Spleen (tissue), 11 donors: ENCODE data around the gene SACS. TPM values are rescaled to one million over a fixed set of nuclear protein-coding genes. Genes with fewer than 3 reads are reported as not detected.
A peak's percentile ranks its signal among the peaks of the same experiment; 100 is the strongest.
"Not testable (repeated sequence)": the region's sequence is repeated elsewhere in the genome, so short reads cannot be mapped to it uniquely, and the experiment has no call there.

Experiments used
- DNase-seq: peaks from one replicate; pipeline ENCODE4 v3.0.0-alpha.2; 2020
- H3K27ac ChIP-seq, 8 donors: fragments of 200-600 bp; sonication (generic) in 7 of 8; 1 replicate in 4 of 8; 2 replicates in 4 of 8; pipeline versions ENCODE4 v1.5.0 to v1.8.0; 2016 to 2021; ENCODE audit warnings: inconsistent platforms in 4 of 8, mild to moderate bottlenecking in 4 of 8, moderate library complexity in 1 of 8
- H3K27me3 ChIP-seq, 7 donors: fragments of 200-600 bp; sonication (generic) in 6 of 7; replicated peaks in 1 of 7; 1 replicate in 4 of 7; 2 replicates in 3 of 7; pipeline versions ENCODE4 v1.5.0 to v1.8.0; 2016 to 2021; ENCODE audit warnings: inconsistent platforms in 3 of 7, mild to moderate bottlenecking in 1 of 7
- H3K36me3 ChIP-seq, 6 donors: fragments of 200-600 bp; sonication (generic) in 5 of 6; 1 replicate in 4 of 6; 2 replicates in 2 of 6; pipeline versions ENCODE4 v1.5.0 to v1.8.0; 2016 to 2021; ENCODE audit warnings: inconsistent platforms in 2 of 6
- H3K4me1 ChIP-seq, 6 donors: fragments of 200-600 bp; sonication (generic) in 5 of 6; 1 replicate in 3 of 6; 2 replicates in 3 of 6; pipeline versions ENCODE4 v1.5.0 to v1.8.0; 2016 to 2021; ENCODE audit warnings: inconsistent platforms in 3 of 6
- H3K4me3 ChIP-seq, 8 donors: fragments of 200-600 bp; sonication (generic) in 7 of 8; 1 replicate in 4 of 8; 2 replicates in 4 of 8; pipeline versions ENCODE4 v1.5.0 to v1.8.0; 2016 to 2021; ENCODE audit warnings: inconsistent platforms in 4 of 8, mild to moderate bottlenecking in 4 of 8, moderate library complexity in 2 of 8
- H3K9me3 ChIP-seq, 8 donors: fragments of 200-600 bp; sonication (generic) in 7 of 8; 1 replicate in 4 of 8; 2 replicates in 4 of 8; pipeline versions ENCODE4 v1.5.0 to v1.8.0; 2016 to 2021; ENCODE audit warnings: inconsistent platforms in 4 of 8
- CTCF ChIP-seq, 11 experiments: fragments of 200-600 bp in 7 of 11; fragments of 450-650 bp in 4 of 11; sonication (generic) in 4 of 11; IDR thresholded peaks in 8 of 11; conservative IDR thresholded peaks in 3 of 11; 1 replicate in 7 of 11; 2 replicates in 4 of 11; pipeline versions ENCODE4 v1.4.0 to v1.8.0; 2016 to 2021; ENCODE audit warnings: antibody characterized with exemption in 11 of 11, inconsistent platforms in 4 of 11, mild to moderate bottlenecking in 1 of 11
- POLR2A ChIP-seq, 3 donors: fragments of 450-650 bp; IDR thresholded peaks; one replicate each; pipeline ENCODE4 v1.5.1; 2017; ENCODE audit warnings: antibody characterized with exemption in 3 of 3, mild to moderate bottlenecking in 1 of 3
- POLR2AphosphoS5 ChIP-seq, 3 donors: sonication (generic); formaldehyde crosslinking; IDR thresholded peaks; one replicate each; pipeline ENCODE4 v1.5.1; 2017; ENCODE audit warnings: antibody characterized with exemption in 3 of 3
- WGBS, 5 donors: extraction: QIAGEN DNeasy Blood & Tissue Kit in 3 of 5; methylation state at CpG; one replicate each; pipeline versions ENCODE4 v1.1.5 to v1.1.7; 2013 to 2018; 5-methylcytosine and 5-hydroxymethylcytosine counted together
- intact Hi-C: fragments of 100-400 bp; cut with DNase I; formaldehyde crosslinking; loops from one replicate; pipeline ENCODE4 v1.15.0; 2023; ENCODE audit warnings: low total_unique reads
- polyA plus RNA-seq, 3 donors: library from polyadenylated mRNA; stranded (reverse); fragments of 200-250 nt; gene quantifications; one replicate each; pipeline ENCODE4 v1.2.1, GENCODE V29; 2013
- total RNA-seq, 7 donors: library from RNA; depleted of rRNA in 3 of 7; stranded (reverse); fragments of >200 nt in 3 of 7; fragmentation: NEBNext Ultra II Directional in 4 of 7; extraction: Animal tissue kit (Norgen Biotek cat#: 25700) in 4 of 7; gene quantifications; one replicate each; pipeline versions ENCODE4 v1.1.0 to v1.2.1, GENCODE V29; 2016 to 2021
- donor health status: healthy with polysubstance abuse.
- donor health status: DM: no; HTN: no; CAD: no; lungs with moderate emphysema.
- donor health status: DM: no; HTN: no; CAD: no.
- donor health status: Bipolar disorder and iron deficiency.
- donor health status: healthy.
- donor health status: DM: no; HTN: no; CAD: no.
- donor health status: DM: yes; HTN: yes; CAD: no.

SACS gene
- total and polyA plus RNA-seq, 10 donors: 4.6 to 34.4 (median 23.1) TPM

- WGBS, 5 donors: 69 to 77% (median 77%) methylated on average over 3 of the region's 3 CpGs
- DNase-seq: no peak
- TF ChIP-seq POLR2AphosphoS5 (IDR thresholded peaks at IDR 0.05) (no peak), POLR2A (IDR thresholded peaks at IDR 0.05) (no peak)
- no peaks in the 10 kb centered on the region for H3K27me3 ChIP-seq
- intact Hi-C loops: no loop called here
- no peaks in the 10 kb centered on the region for H3K36me3 ChIP-seq
- H3K9me3 ChIP-seq: no peaks in the 10 kb centered on the region
- peaks cover 0 to 33% (median 20%) of the 10 kb centered on the region in 6 donors for H3K4me1 ChIP-seq
- peak overlapping the region in 1 of 8 donors; percentile 32 for H3K27ac ChIP-seq
- no peak overlapping the region for H3K4me3 ChIP-seq
These were observed 113.6 kb downstream of the SACS start for GRCh38 chr13:23319883-23320224.

GRCh38 chr13:23314837-23315236 lies 118.7 kb downstream of the SACS start:
- H3K27ac ChIP-seq, H3K27me3 ChIP-seq, H3K9me3 ChIP-seq, intact Hi-C loops, H3K36me3 ChIP-seq, H3K4me3 ChIP-seq: not testable (repeated sequence)
- peaks cover 0 to 12% (median 8%) of the 10 kb centered on the region in 6 donors for H3K4me1 ChIP-seq
- DNase-seq: peak; percentile 50
- WGBS, 5 donors: 66 to 95% (median 93%) methylated on average over 5 to 6 of the region's 6 CpGs

GRCh38 chr13:23292586-23292985 lies 140.9 kb downstream of the SACS start:
- TF ChIP-seq POLR2A (IDR thresholded peaks at IDR 0.05) (no peak), POLR2AphosphoS5 (IDR thresholded peaks at IDR 0.05) (no peak), CTCF (IDR thresholded peaks at IDR 0.05 in 8 of 11, conservative IDR thresholded peaks at IDR 0.05 in 3 of 11) (no peak)
- Histone ChIP-seq H3K4me3 (no peak overlapping the region), H3K27ac (no peak overlapping the region), H3K9me3 (peaks cover 0 to 6% (median 0%) of the 10 kb centered on the region in 8 donors), H3K27me3 (no peaks in the 10 kb centered on the region), H3K4me1 (no peaks in the 10 kb centered on the region), H3K36me3 (no peaks in the 10 kb centered on the region)
- DNase-seq: no peak
- 76 to 89% (median 78%) methylated on average over 1 of the region's 1 CpG for WGBS, 5 donors
- intact Hi-C loops: no loop called here

GRCh38 chr13:23289917-23290357 lies 143.6 kb downstream of the SACS start:
- intact Hi-C loops: no loop called here

GRCh38 chr13:23288995-23289394 lies 144.5 kb downstream of the SACS start:
- Histone ChIP-seq H3K27me3 (peaks cover 0 to 3% (median 0%) of the 10 kb centered on the region in 7 donors), H3K4me3 (no peak overlapping the region), H3K9me3 (peaks cover 0 to 4% (median 0%) of the 10 kb centered on the region in 8 donors), H3K36me3 (no peaks in the 10 kb centered on the region), H3K4me1 (no peaks in the 10 kb centered on the region), H3K27ac (no peak overlapping the region)
- 76 to 88% (median 85%) methylated on average over 7 of the region's 7 CpGs for WGBS, 5 donors
- intact Hi-C loops: no loop called here
- TF ChIP-seq POLR2A (IDR thresholded peaks at IDR 0.05): no peak
- no peak for TF ChIP-seq POLR2AphosphoS5 (IDR thresholded peaks at IDR 0.05)
- TF ChIP-seq CTCF (IDR thresholded peaks at IDR 0.05 in 8 of 11, conservative IDR thresholded peaks at IDR 0.05 in 3 of 11): no peak
- no peak for DNase-seq

More at GRCh38 chr13:23289917-23290357, 143.6 kb downstream of the SACS start:
- H3K36me3 ChIP-seq: no peaks in the 10 kb centered on the region
- H3K4me1 ChIP-seq: no peaks in the 10 kb centered on the region
- H3K4me3 ChIP-seq: no peak overlapping the region
- no peak for DNase-seq
- WGBS, 5 donors: 63 to 76% (median 69%) methylated on average over 5 of the region's 5 CpGs
- peaks cover 0 to under 1% (median 0%) of the 10 kb centered on the region in 7 donors for H3K27me3 ChIP-seq
- H3K27ac ChIP-seq: no peak overlapping the region
- TF ChIP-seq POLR2A (IDR thresholded peaks at IDR 0.05) (no peak), CTCF (IDR thresholded peaks at IDR 0.05 in 8 of 11, conservative IDR thresholded peaks at IDR 0.05 in 3 of 11) (no peak), POLR2AphosphoS5 (IDR thresholded peaks at IDR 0.05) (no peak)
- peaks cover 0 to 4% (median 0%) of the 10 kb centered on the region in 8 donors for H3K9me3 ChIP-seq
